Prostate gland (tissue), 2 donors: ENCODE results near the gene CRTC1.
"Not testable (repeated sequence)": the region's sequence is repeated elsewhere in the genome, so short reads cannot be mapped to it uniquely, and the experiment has no call there.

Experiments
- CTCF ChIP-seq, 4 experiments: fragments of 200-600 bp in 2 of 4; fragments of 450-650 bp in 2 of 4; sonication (generic) in 2 of 4; IDR thresholded peaks; 1 replicate in 3 of 4; 2 replicates in 1 of 4; pipeline ENCODE4 v1.5.1; 2016 to 2019; ENCODE audit warnings: antibody characterized with exemption in 4 of 4, mild to moderate bottlenecking in 2 of 4, moderate library complexity in 2 of 4
- POLR2A ChIP-seq: fragments of 450-650 bp; IDR thresholded peaks from one replicate; pipeline ENCODE4 v1.6.1; 2016; ENCODE audit warnings: antibody characterized with exemption, mild to moderate bottlenecking

GRCh38 chr19:18727602-18728001 lies 44.1 kb downstream of the CRTC1 start:
- not testable (repeated sequence) for TF ChIP-seq CTCF (IDR thresholded peaks at IDR 0.05); POLR2A
